AG04449 (cell line): ENCODE measurements around the gene PSME4.

ENCODE experiments used
- CTCF ChIA-PET: fragments of 350-600 bp; formaldehyde crosslinking; extraction: SDS; loops from one replicate; lab custom pipeline; 2021; ENCODE audit warnings: antibody characterized with exemption; lab: Yijun Ruan, JAX
- POLR2A ChIA-PET: fragments of 400-600, 350-600 bp; formaldehyde crosslinking; extraction: SDS; loops from one replicate; lab custom pipeline; 2020; ENCODE audit warnings: antibody characterized with exemption, inconsistent platforms; lab: Yijun Ruan, JAX
- DNase-seq: peaks from one replicate; pipeline ENCODE4 v3.0.0-alpha.2; 2010; ENCODE audit warnings: low read depth, low spot score
- H3K4me3 ChIP-seq: 2 replicates; pipeline ENCODE4 v1.5.1; 2011; ENCODE audit warnings: low read depth, mild to moderate bottlenecking, control low read depth, low read length
- CTCF ChIP-seq: IDR thresholded peaks from one replicate; pipeline ENCODE4 v1.5.1; 2011; ENCODE audit warnings: mild to moderate bottlenecking, moderate library complexity, low read length, control low read depth, inconsistent platforms; ENCODE audit not compliant: insufficient read depth; ENCODE audit errors: missing control alignments

Gene PSME4

GRCh38 chr2:53903011-53903410 lies 67.8 kb downstream of the PSME4 start:
- no peak for TF ChIP-seq CTCF
- CTCF ChIA-PET: no interaction called here
- DNase-seq: no peak
- POLR2A ChIA-PET: no interaction called here
- no peak overlapping the region for H3K4me3 ChIP-seq

- ChIA-PET POLR2A (no interaction called here), CTCF (no interaction called here)
- no peak for DNase-seq
- no peak for TF ChIP-seq CTCF
- H3K4me3 ChIP-seq: no peak overlapping the region
These were observed 69.6 kb downstream of the PSME4 start for GRCh38 chr2:53901192-53901591.

- ChIA-PET POLR2A (interaction anchor here (0.6 kb wide), 1 partner anchor 111 kb away, joined by 3 read pairs; no protein-coding TSS in a partner anchor), CTCF (no interaction called here)
- H3K4me3 ChIP-seq: no peak overlapping the region
- no peak for DNase-seq
- TF ChIP-seq CTCF: no peak
These were observed 73.9 kb downstream of the PSME4 start for GRCh38 chr2:53896864-53897263.

- ChIA-PET POLR2A (no interaction called here), CTCF (no interaction called here)
- no peak for TF ChIP-seq CTCF
- H3K4me3 ChIP-seq: no peak overlapping the region
- DNase-seq: no peak
These were observed 84.2 kb downstream of the PSME4 start for GRCh38 chr2:53886406-53887280.

- H3K4me3 ChIP-seq: no peak overlapping the region
- no peak for TF ChIP-seq CTCF
- DNase-seq: no peak
- ChIA-PET CTCF (no interaction called here), POLR2A (no interaction called here)
These were observed 85.9 kb downstream of the PSME4 start for GRCh38 chr2:53884883-53885282.

- POLR2A ChIA-PET: no interaction called here
- TF ChIP-seq CTCF: no peak
- DNase-seq: no peak
- CTCF ChIA-PET: no interaction called here
- H3K4me3 ChIP-seq: no peak overlapping the region
These were observed 88.8 kb downstream of the PSME4 start for GRCh38 chr2:53881986-53882385.
